Panc1 (cell line): ENCODE data around the gene SHC1.

Experiments used
- CTCF ChIP-seq: fragments of 450-650 bp; IDR thresholded peaks from 2 replicates; pipeline ENCODE4 v1.5.1; 2017; ENCODE audit warnings: mild to moderate bottlenecking
- POLR2AphosphoS5 ChIP-seq: IDR thresholded peaks from 2 replicates; pipeline ENCODE4 v1.6.1; 2012; ENCODE audit warnings: mild to moderate bottlenecking, low read depth, low read length, moderate library complexity
- REST ChIP-seq, 2 experiments: IDR thresholded peaks; 2 replicates each; pipeline ENCODE4 v1.6.1; 2011 to 2012; ENCODE audit warnings: low read depth in 2 of 2, control low read depth in 1 of 2, low read length in 1 of 2, mild to moderate bottlenecking in 1 of 2, moderate library complexity in 1 of 2; ENCODE audit not compliant: insufficient read depth in 1 of 2

DNA sequence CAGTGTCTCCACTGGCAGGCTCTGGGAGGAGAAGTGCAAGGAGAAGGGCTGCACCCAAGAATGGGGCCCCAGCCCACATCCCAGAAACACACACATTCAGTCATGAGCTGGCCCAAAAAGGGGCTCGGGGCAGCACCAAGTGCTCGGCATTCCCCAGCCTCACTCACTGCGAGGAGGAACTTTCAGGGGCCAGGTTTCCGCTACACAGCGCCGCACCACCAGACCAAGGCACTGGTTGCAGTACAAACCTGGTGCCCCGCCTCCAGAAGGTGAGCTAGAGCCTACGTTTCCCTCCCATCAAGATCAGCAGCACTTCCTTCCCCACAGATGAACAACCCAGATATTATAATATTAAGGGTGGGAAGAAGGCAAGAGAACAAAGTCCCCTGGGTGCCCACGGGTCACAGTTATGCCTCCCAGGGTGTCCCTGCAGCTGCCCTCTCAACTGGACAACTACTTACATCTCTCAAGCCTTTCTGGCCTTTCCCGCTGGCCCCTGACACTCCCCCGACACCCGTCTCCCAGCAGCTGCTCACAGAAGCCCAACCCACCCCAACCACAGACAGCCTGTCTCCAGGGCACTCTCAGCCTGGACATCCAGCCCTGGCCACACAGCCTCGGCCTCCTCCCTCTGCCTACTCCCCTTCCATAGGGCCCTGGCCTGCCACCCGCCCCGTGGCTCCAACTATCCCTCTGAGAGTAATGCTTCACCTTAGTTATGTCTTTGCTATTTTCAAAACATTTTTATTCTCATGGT, 18.5 kb downstream of the SHC1 start:
- no peak for TF ChIP-seq CTCF
- no peak for TF ChIP-seq POLR2AphosphoS5
- no peak for TF ChIP-seq REST (IDR thresholded peaks at IDR 0.05; ENCODE audit: insufficient read depth in 1 of 2, low read depth in 2 of 2, low read length in 1 of 2)
